ENCODE results near the gene LGMN. TPM values are rescaled to one million over a fixed set of nuclear protein-coding genes. Genes with fewer than 3 reads are reported as not detected.

LGMN gene
- total RNA-seq, 1 donor from 2014 or later = 158 TPM

- no peak for TF ChIP-seq CTCF (IDR thresholded peaks at IDR 0.05)
- intact Hi-C loops (cut with DNase I) = no loop called here
- H3K36me3 ChIP-seq = peaks cover 56% of the 10 kb centered on the region
- DNase-seq (no peak), ATAC-seq (no peak)
- H3K4me1 ChIP-seq = no peaks in the 10 kb centered on the region
- no peak overlapping the region for H3K27ac ChIP-seq
- H3K9me3 ChIP-seq = no peaks in the 10 kb centered on the region
- no peaks in the 10 kb centered on the region for H3K27me3 ChIP-seq (ENCODE audit: low read depth)
- no peak overlapping the region for H3K4me3 ChIP-seq
Observed at GRCh38 chr14:92704821-92705220, 43.6 kb downstream of the LGMN start.

- peaks cover 50% of the 10 kb centered on the region for H3K36me3 ChIP-seq
- H3K27me3 ChIP-seq (ENCODE audit: low read depth) = no peaks in the 10 kb centered on the region
- H3K27ac ChIP-seq = peak overlapping the region; percentile 42
- no peak for DNase-seq
- intact Hi-C loops (cut with DNase I) = no loop called here
- no peaks in the 10 kb centered on the region for H3K9me3 ChIP-seq
- no peaks in the 10 kb centered on the region for H3K4me1 ChIP-seq
- peak; percentile 59 to 64 for ATAC-seq
- H3K4me3 ChIP-seq = no peak overlapping the region
- TF ChIP-seq CTCF (IDR thresholded peaks at IDR 0.05) = no peak
Observed at GRCh38 chr14:92704036-92704804, 44.2 kb downstream of the LGMN start.

- DNase-seq = no peak
Observed at GRCh38 chr14:92703516-92703915, 44.9 kb downstream of the LGMN start.

GRCh38 chr14:92702441-92702918, 45.9 kb downstream of the LGMN start:
- DNase-seq = no peak
- intact Hi-C loops (cut with DNase I) = no loop called here
- no peaks in the 10 kb centered on the region for H3K9me3 ChIP-seq
- no peaks in the 10 kb centered on the region for H3K4me1 ChIP-seq
- no peaks in the 10 kb centered on the region for H3K27me3 ChIP-seq (ENCODE audit: low read depth)
- H3K27ac ChIP-seq = no peak overlapping the region
- ATAC-seq = peak; percentile 47 to 68
- H3K36me3 ChIP-seq = peaks cover 36% of the 10 kb centered on the region
- no peak overlapping the region for H3K4me3 ChIP-seq
- TF ChIP-seq CTCF (IDR thresholded peaks at IDR 0.05) = no peak

More at GRCh38 chr14:92703516-92703915, 44.9 kb downstream of the LGMN start:
- no peaks in the 10 kb centered on the region for H3K4me1 ChIP-seq
- H3K27me3 ChIP-seq (ENCODE audit: low read depth) = no peaks in the 10 kb centered on the region
- TF ChIP-seq CTCF (IDR thresholded peaks at IDR 0.05) = no peak
- intact Hi-C loops (cut with DNase I) = no loop called here
- no peak overlapping the region for H3K27ac ChIP-seq
- no peak for ATAC-seq
- H3K36me3 ChIP-seq = peaks cover 44% of the 10 kb centered on the region
- no peaks in the 10 kb centered on the region for H3K9me3 ChIP-seq
- H3K4me3 ChIP-seq = no peak overlapping the region

GRCh38 chr14:92701826-92702225, 46.6 kb downstream of the LGMN start:
- Histone ChIP-seq H3K4me1 (no peaks in the 10 kb centered on the region), H3K36me3 (peaks cover 30% of the 10 kb centered on the region), H3K27ac (no peak overlapping the region), H3K27me3 (ENCODE audit: low read depth) (no peaks in the 10 kb centered on the region), H3K9me3 (no peaks in the 10 kb centered on the region), H3K4me3 (no peak overlapping the region)
- no peak for ATAC-seq
- intact Hi-C loops (cut with DNase I) = no loop called here
- DNase-seq = no peak
- TF ChIP-seq CTCF (IDR thresholded peaks at IDR 0.05) = no peak

Data from lower lobe of right lung (tissue), 2 donors.